ACC112 (cell line): ENCODE measurements around the gene RRAS.
A peak's percentile ranks its signal among the peaks of the same experiment; 100 is the strongest.
"Not testable (repeated sequence)": the region's sequence is repeated elsewhere in the genome, so short reads cannot be mapped to it uniquely, and the experiment has no call there.

Source experiments
- H2AFZ ChIP-seq: fragments of 200-600 bp; sonication (generic); one replicate; pipeline ENCODE4 v1.6.0; 2017; ENCODE audit warnings: antibody characterized with exemption, low read length; ENCODE audit not compliant: unreplicated experiment
- H3K27ac ChIP-seq: fragments of 200-600 bp; sonication (generic); 2 replicates; pipeline ENCODE4 v1.5.1; 2014; ENCODE audit warnings: low read depth, mild to moderate bottlenecking, antibody characterized with exemption, low read length, moderate library complexity
- H3K27me3 ChIP-seq: fragments of 200-600 bp; sonication (generic); 2 replicates; pipeline ENCODE4 v1.6.1; 2014; ENCODE audit warnings: mild to moderate bottlenecking, antibody characterized with exemption, low read length, moderate library complexity, mixed read lengths; ENCODE audit not compliant: insufficient read depth
- H3K36me3 ChIP-seq: fragments of 200-600 bp; sonication (generic); 2 replicates; pipeline ENCODE4 v1.6.1; 2016; ENCODE audit warnings: mild to moderate bottlenecking, antibody characterized with exemption, low read length, moderate library complexity, mixed read lengths; ENCODE audit not compliant: insufficient read depth
- H3K4me1 ChIP-seq: fragments of 200-600 bp; sonication (generic); one replicate; pipeline ENCODE4 v1.6.1; 2016; ENCODE audit warnings: low read length, mixed read lengths; ENCODE audit not compliant: insufficient read depth, unreplicated experiment, control insufficient read depth
- H3K4me3 ChIP-seq: fragments of 200-600 bp; sonication (generic); 2 replicates; pipeline ENCODE4 v1.5.1; 2014; ENCODE audit warnings: mild to moderate bottlenecking, low read depth, low read length
- H3K79me2 ChIP-seq: fragments of 200-600 bp; sonication (generic); one replicate; pipeline ENCODE4 v1.6.0; 2016; ENCODE audit warnings: low read length; ENCODE audit not compliant: control insufficient read depth, unreplicated experiment, insufficient read depth

RRAS gene

GRCh38 chr19:49637821-49638738, 1.9 kb downstream of the RRAS start:
- Histone ChIP-seq H3K36me3 (peaks cover 5% of the 10 kb centered on the region; the same call in 1 of the 2 replicates), H3K27ac (peak overlapping the region; percentile 83), H3K4me3 (peak overlapping the region; percentile 95), H3K4me1 (peaks cover 9% of the 10 kb centered on the region), H3K79me2 (peaks cover 23% of the 10 kb centered on the region), H2AFZ (no peak overlapping the region), H3K27me3 (no peaks in the 10 kb centered on the region)

- peaks cover 13% of the 10 kb centered on the region for H3K79me2 ChIP-seq
- H3K27me3 ChIP-seq, result no peaks in the 10 kb centered on the region
- H3K4me1 ChIP-seq, result peaks cover 7% of the 10 kb centered on the region
- H3K4me3 ChIP-seq, result no peak overlapping the region
- H2AFZ ChIP-seq, result no peak overlapping the region
- H3K36me3 ChIP-seq, result peaks cover 5% of the 10 kb centered on the region; the same call in 1 of the 2 replicates
- H3K27ac ChIP-seq, result no peak overlapping the region
These were observed 3.6 kb downstream of the RRAS start for GRCh38 chr19:49636233-49636932.

GRCh38 chr19:49635530-49636232, 4.3 kb downstream of the RRAS start:
- H3K79me2 ChIP-seq, result peaks cover 13% of the 10 kb centered on the region
- peaks cover 5% of the 10 kb centered on the region; the same call in 1 of the 2 replicates for H3K36me3 ChIP-seq
- H3K27me3 ChIP-seq, result no peaks in the 10 kb centered on the region
- H2AFZ ChIP-seq, result no peak overlapping the region
- H3K4me3 ChIP-seq, result no peak overlapping the region
- peaks cover 7% of the 10 kb centered on the region for H3K4me1 ChIP-seq
- no peak overlapping the region for H3K27ac ChIP-seq

GRCh38 chr19:49633273-49633672, 6.7 kb downstream of the RRAS start:
- not testable (repeated sequence) for H3K27ac ChIP-seq, H3K4me3 ChIP-seq, H3K27me3 ChIP-seq, H2AFZ ChIP-seq, H3K4me1 ChIP-seq, H3K79me2 ChIP-seq, H3K36me3 ChIP-seq

- Histone ChIP-seq H3K36me3 (peaks cover 5% of the 10 kb centered on the region; the same call in 1 of the 2 replicates), H2AFZ (no peak overlapping the region), H3K27ac (no peak overlapping the region), H3K4me3 (no peak overlapping the region), H3K79me2 (peaks cover 3% of the 10 kb centered on the region), H3K27me3 (no peaks in the 10 kb centered on the region), H3K4me1 (no peaks in the 10 kb centered on the region)
These were observed 7.4 kb downstream of the RRAS start for GRCh38 chr19:49632576-49632975.

GRCh38 chr19:49631610-49632192, 8.2 kb downstream of the RRAS start:
- no peak overlapping the region for H3K4me3 ChIP-seq
- peaks cover 1% of the 10 kb centered on the region for H3K79me2 ChIP-seq
- H3K27ac ChIP-seq, result no peak overlapping the region
- H3K36me3 ChIP-seq, result peaks cover 5% of the 10 kb centered on the region; the same call in 1 of the 2 replicates
- H2AFZ ChIP-seq, result no peak overlapping the region
- no peaks in the 10 kb centered on the region for H3K27me3 ChIP-seq
- no peaks in the 10 kb centered on the region for H3K4me1 ChIP-seq

- Histone ChIP-seq H3K27ac (no peak overlapping the region), H3K4me3 (no peak overlapping the region), H3K79me2 (no peaks in the 10 kb centered on the region), H3K27me3 (no peaks in the 10 kb centered on the region), H3K36me3 (peaks cover 5% of the 10 kb centered on the region; the same call in 1 of the 2 replicates), H2AFZ (no peak overlapping the region), H3K4me1 (no peaks in the 10 kb centered on the region)
These were observed 8.8 kb downstream of the RRAS start for GRCh38 chr19:49631014-49631588.

GRCh38 chr19:49629659-49630058, 10.3 kb downstream of the RRAS start:
- Histone ChIP-seq H3K4me3 (no peak overlapping the region), H3K79me2 (no peaks in the 10 kb centered on the region)

GRCh38 chr19:49626226-49626625, 13.7 kb downstream of the RRAS start:
- Histone ChIP-seq H3K27ac (no peak overlapping the region), H3K27me3 (no peaks in the 10 kb centered on the region), H2AFZ (no peak overlapping the region), H3K4me1 (no peaks in the 10 kb centered on the region), H3K79me2 (no peaks in the 10 kb centered on the region), H3K4me3 (no peak overlapping the region), H3K36me3 (no peaks in the 10 kb centered on the region)

More at GRCh38 chr19:49629659-49630058, 10.3 kb downstream of the RRAS start:
- Histone ChIP-seq H3K36me3 (no peaks in the 10 kb centered on the region), H3K27me3 (no peaks in the 10 kb centered on the region), H3K27ac (no peak overlapping the region), H2AFZ (no peak overlapping the region), H3K4me1 (no peaks in the 10 kb centered on the region)
